SJSA1 (cell line): ENCODE results near the gene FRMD7. TPM values are rescaled to one million over a fixed set of nuclear protein-coding genes. Genes with fewer than 3 reads are reported as not detected.
"Not testable (repeated sequence)": the region's sequence is repeated elsewhere in the genome, so short reads cannot be mapped to it uniquely, and the experiment has no call there.

ENCODE experiments used
- DNase-seq, 2 experiments: peaks; one replicate each; pipeline ENCODE4 v3.0.0-alpha.2; 2015 to 2020; ENCODE audit warnings: low spot score in 2 of 2, low read depth in 1 of 2
- H3K27ac ChIP-seq: fragments of 250-450 bp; sonication (Bioruptor Pico); 2 replicates; pipeline ENCODE4 v1.5.1; 2020; ENCODE audit warnings: mild to moderate bottlenecking, moderate library complexity
- H3K27me3 ChIP-seq: fragments of 250-450 bp; sonication (Bioruptor Pico); replicated peaks from 2 replicates; pipeline ENCODE4 v1.5.1; 2020; ENCODE audit warnings: mild to moderate bottlenecking, moderate library complexity
- H3K36me3 ChIP-seq: fragments of 250-450 bp; sonication (Bioruptor Pico); 2 replicates; pipeline ENCODE4 v1.5.1; 2020; ENCODE audit warnings: mild to moderate bottlenecking
- H3K4me1 ChIP-seq: fragments of 250-450 bp; sonication (Bioruptor Pico); replicated peaks from 2 replicates; pipeline ENCODE4 v1.6.1; 2021; ENCODE audit warnings: mild to moderate bottlenecking
- H3K4me3 ChIP-seq: fragments of 250-450 bp; sonication (Bioruptor Pico); 2 replicates; pipeline ENCODE4 v1.5.1; 2020; ENCODE audit warnings: mild to moderate bottlenecking
- H3K9me3 ChIP-seq: fragments of 250-450 bp; sonication (Bioruptor Pico); replicated peaks from 2 replicates; pipeline ENCODE4 v1.5.1; 2020; ENCODE audit warnings: mild to moderate bottlenecking
- total RNA-seq: library from RNA; depleted of rRNA; stranded (reverse); fragments of >200 nt; shearing (Covaris generic); gene quantifications from 2 replicates; pipeline ENCODE4 v1.2.3, GENCODE V29; 2014; rRNA removed

FRMD7 gene, protein sequence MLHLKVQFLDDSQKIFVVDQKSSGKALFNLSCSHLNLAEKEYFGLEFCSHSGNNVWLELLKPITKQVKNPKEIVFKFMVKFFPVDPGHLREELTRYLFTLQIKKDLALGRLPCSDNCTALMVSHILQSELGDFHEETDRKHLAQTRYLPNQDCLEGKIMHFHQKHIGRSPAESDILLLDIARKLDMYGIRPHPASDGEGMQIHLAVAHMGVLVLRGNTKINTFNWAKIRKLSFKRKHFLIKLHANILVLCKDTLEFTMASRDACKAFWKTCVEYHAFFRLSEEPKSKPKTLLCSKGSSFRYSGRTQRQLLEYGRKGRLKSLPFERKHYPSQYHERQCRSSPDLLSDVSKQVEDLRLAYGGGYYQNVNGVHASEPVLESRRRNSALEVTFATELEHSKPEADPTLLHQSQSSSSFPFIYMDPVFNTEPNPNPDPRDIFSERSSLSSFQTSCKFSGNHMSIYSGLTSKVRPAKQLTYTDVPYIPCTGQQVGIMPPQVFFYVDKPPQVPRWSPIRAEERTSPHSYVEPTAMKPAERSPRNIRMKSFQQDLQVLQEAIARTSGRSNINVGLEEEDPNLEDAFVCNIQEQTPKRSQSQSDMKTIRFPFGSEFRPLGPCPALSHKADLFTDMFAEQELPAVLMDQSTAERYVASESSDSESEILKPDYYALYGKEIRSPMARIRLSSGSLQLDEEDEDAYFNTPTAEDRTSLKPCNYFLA
- not detected in 2 replicates for total RNA-seq

DNA sequence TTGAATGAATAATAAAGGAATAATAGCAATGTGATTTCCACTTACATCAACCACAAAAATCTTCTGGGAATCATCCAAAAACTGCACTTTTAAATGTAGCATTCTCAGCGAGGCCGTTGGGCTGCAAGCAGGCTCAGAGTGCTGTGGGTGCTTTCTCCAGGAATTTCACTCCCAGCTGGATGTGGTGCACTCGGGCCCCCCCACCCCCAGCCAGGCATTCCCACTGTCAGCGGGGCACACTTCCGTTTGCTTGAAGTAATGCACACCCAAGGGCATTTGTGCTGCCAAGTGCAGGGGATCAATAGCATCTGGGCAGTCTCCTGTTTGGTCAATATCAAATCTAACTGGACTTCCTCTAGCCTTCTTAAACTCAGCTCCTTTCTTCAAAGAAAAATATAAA is at the start of gene FRMD7:
FRMD7 (minus strand) TSS at position 278 of the 400 bp plus-strand sequence; CDS start at position 102, 176 bp downstream.
- no peak for DNase-seq
- Histone ChIP-seq H3K27me3 (no peaks in the 10 kb centered on the region), H3K36me3 (no peaks in the 10 kb centered on the region), H3K4me3 (no peak within 1 kb of the TSS), H3K9me3 (no peaks in the 10 kb centered on the region), H3K27ac (no peak within 1 kb of the TSS), H3K4me1 (no peaks in the 10 kb centered on the region)

DNA sequence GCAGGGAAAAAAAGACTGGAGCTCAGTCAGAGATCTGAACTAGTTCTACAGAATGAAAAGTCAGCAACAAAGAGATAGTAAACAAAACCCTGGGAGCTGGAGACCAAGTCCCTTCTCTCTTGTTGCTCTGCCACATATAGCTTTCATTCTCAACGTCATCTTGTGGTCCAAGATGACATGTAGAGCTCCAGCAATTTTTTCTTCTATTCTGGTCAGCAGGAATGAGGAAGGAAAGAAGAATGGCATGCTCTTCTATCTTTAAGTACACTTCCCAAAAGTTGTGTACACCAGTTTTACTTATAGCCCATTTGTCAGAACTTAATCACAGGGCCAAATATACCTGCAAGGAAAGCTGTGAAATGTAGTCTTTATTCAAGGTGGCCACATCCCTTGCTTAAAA is 45.8 kb upstream of the FRMD7 start:
- H3K27ac ChIP-seq: no peak overlapping the region

DNA sequence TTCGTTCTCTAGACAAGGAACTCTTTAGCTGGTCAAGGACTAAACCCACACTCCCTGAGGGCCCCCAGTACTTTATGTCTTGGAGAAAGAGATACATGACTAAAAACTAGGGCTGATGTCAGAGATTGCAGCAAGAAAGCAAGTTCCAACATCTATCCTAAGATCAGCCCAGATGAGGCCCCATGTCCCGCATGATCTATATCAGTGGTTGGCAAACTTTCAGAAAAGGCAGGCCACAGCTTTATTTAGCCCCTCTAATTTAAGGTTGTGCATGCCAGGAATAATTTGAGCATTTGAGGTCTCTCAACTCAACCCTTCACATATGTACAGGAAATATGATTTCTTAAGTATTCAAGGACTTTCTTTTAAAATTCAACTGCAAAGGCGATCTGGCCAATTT is 44.1 kb upstream of the FRMD7 start:
- H3K9me3 ChIP-seq: no peaks in the 10 kb centered on the region
- no peak for DNase-seq
- no peaks in the 10 kb centered on the region for H3K27me3 ChIP-seq
- no peak overlapping the region for H3K27ac ChIP-seq
- H3K36me3 ChIP-seq: no peaks in the 10 kb centered on the region
- H3K4me1 ChIP-seq: no peaks in the 10 kb centered on the region
- H3K4me3 ChIP-seq: no peak overlapping the region

More for the DNA sequence above, 45.8 kb upstream of the FRMD7 start:
- no peaks in the 10 kb centered on the region for H3K9me3 ChIP-seq
- H3K27me3 ChIP-seq: no peaks in the 10 kb centered on the region
- H3K4me1 ChIP-seq: no peaks in the 10 kb centered on the region
- no peak overlapping the region for H3K4me3 ChIP-seq
- DNase-seq: no peak
- no peaks in the 10 kb centered on the region for H3K36me3 ChIP-seq

DNA sequence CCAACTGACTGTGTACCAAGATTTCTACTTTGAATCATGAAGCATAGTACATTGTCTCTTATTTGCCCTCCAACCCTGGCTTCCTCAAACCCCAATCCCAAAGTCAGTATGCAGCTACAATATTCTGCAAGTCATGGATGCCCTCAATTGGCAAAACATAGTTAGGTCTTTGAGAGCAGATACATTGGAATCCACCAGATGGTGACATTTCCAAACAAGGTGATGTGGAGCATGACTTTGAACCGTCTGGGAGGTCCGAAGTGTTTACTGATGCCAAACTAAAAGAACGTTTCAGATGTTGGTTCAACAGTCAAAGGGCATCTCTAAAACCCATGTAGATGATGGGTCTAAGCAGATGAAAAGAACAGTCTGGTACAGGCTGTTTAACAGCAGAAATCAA is 43.7 kb upstream of the FRMD7 start:
- no peaks in the 10 kb centered on the region for H3K36me3 ChIP-seq
- no peaks in the 10 kb centered on the region for H3K27me3 ChIP-seq
- DNase-seq: no peak
- H3K4me3 ChIP-seq: no peak overlapping the region
- no peaks in the 10 kb centered on the region for H3K4me1 ChIP-seq
- no peaks in the 10 kb centered on the region for H3K9me3 ChIP-seq
- no peak overlapping the region for H3K27ac ChIP-seq

DNA sequence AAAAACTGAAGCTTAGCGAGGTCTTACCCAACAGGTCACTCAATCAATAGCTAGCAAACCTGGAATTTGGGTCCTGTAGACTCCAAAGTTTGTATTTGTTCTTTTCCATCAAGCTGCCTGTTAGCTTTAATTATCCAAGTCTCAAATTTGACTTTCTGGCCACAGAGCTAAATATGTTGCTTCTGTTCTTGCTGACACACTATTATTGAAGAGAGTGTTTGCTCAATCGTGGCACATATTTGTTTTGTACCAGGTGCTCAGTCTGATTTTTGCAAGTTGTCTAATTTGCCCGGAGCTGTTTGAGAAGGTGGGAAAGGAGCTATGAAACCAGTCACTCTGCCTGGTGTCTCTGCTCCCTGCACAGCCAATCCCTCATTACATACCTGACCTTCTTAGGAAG is 41.7 kb upstream of the FRMD7 start:
- H3K27ac ChIP-seq: no peak overlapping the region
- no peaks in the 10 kb centered on the region for H3K27me3 ChIP-seq
- no peaks in the 10 kb centered on the region for H3K9me3 ChIP-seq
- H3K36me3 ChIP-seq: no peaks in the 10 kb centered on the region
- no peak overlapping the region for H3K4me3 ChIP-seq
- no peaks in the 10 kb centered on the region for H3K4me1 ChIP-seq
- DNase-seq: no peak

DNA sequence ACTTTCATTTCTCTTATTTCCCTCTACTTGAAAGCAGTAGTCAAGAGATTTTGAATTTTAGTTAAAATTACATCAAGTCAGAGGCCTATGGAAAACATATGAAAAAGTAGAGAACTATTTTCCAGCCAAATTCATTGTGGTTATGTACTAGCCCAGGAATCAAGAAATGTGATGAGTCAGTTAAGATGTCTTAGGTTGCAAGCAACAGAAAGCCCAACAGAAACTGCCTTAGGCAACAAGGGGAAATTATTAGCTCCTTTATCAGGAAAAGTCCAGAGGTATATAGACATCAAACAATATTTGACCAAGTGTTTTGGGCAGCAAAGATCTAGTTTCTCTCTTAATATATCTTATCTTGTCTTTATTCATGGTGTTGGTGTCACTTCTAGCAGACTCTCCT is 37.8 kb upstream of the FRMD7 start:
- H3K27me3 ChIP-seq: no peaks in the 10 kb centered on the region
- H3K4me1 ChIP-seq: no peaks in the 10 kb centered on the region
- no peaks in the 10 kb centered on the region for H3K9me3 ChIP-seq
- no peaks in the 10 kb centered on the region for H3K36me3 ChIP-seq
- H3K4me3 ChIP-seq: no peak overlapping the region
- no peak overlapping the region for H3K27ac ChIP-seq
- DNase-seq: no peak

DNA sequence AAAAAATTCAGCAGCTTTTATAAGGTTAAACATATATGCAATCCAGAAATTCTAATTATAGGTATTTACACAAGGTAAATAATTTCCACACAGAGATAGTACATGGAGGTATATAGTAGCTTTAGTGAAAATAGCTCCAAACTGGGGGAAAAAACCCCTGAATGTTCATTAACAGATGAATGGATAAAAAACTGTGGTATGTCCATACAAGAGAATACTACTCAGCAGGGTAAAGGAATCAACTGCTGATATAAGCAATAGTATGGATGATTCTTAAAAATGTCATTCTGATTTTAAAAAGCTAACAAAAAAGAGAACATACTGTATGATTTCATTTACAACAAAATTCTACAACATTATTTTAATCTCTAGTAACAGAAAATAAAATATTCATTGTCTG is 37.2 kb upstream of the FRMD7 start:
- H3K4me1 ChIP-seq: no peaks in the 10 kb centered on the region
- no peaks in the 10 kb centered on the region for H3K36me3 ChIP-seq
- no peak overlapping the region for H3K27ac ChIP-seq
- H3K9me3 ChIP-seq: no peaks in the 10 kb centered on the region
- H3K4me3 ChIP-seq: no peak overlapping the region
- no peak for DNase-seq
- no peaks in the 10 kb centered on the region for H3K27me3 ChIP-seq

DNA sequence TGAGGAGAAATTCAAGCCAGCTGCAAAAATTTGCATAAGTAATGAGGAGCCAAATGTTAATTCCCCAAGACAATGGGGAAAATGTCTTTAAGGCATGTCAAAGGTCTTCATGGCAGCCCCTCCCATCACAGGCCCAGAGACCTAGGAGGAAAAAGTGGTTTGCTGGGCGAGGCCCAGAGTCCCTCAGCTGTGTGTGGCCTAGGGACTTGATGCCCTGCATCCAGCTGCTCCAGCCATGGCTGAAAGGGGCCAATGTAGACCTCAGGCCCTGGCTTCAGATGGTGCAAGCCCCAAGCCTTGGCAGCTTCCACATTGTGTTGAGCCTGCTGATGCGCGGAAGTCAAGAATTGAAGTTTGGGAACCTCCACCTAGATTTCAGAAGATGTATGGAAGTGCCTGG is 35.3 kb upstream of the FRMD7 start:
- not testable (repeated sequence) for H3K9me3 ChIP-seq, H3K4me1 ChIP-seq, H3K4me3 ChIP-seq, H3K36me3 ChIP-seq, DNase-seq, H3K27ac ChIP-seq, H3K27me3 ChIP-seq

DNA sequence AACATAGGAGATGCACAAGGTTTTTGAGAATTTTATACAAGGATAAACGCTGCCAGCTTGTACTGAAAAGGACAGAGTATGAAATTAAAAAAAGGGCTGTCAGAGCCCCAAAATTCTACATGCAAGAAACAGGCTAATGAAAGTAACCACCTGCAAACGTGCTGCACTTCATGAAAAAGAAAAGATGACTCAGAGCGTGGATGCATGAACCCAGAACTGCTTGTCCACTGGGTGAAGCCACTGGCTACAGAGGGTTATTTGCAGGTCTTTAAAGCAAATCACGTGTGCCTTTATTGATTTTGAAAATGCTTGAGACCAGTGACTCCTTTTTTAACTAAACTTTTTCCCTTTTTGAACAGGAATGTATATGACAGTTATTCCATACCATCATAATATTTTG is 25.3 kb upstream of the FRMD7 start:
- no peaks in the 10 kb centered on the region for H3K4me1 ChIP-seq
- H3K27me3 ChIP-seq: no peaks in the 10 kb centered on the region
- H3K4me3 ChIP-seq: no peak overlapping the region
- H3K9me3 ChIP-seq: no peaks in the 10 kb centered on the region
- H3K27ac ChIP-seq: no peak overlapping the region
- no peak for DNase-seq
- no peaks in the 10 kb centered on the region for H3K36me3 ChIP-seq

DNA sequence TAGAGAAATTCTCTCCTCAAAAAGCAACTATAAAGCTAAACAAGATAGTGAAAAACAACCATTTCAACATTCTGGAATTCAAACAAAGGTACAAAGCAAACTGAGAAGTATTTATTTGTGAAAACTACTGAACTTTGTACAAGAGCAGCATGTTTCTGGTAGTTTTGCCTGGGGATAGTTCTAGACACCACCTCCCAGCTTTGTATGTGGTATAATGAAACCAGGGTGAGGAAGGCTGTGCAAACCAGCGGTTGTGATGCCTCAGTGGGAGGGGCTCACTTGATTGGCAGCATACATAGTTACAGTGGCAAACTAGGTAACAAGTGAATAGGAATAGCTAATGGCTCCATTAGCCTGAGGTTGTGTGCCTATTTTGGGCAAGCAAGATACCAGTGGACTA is 18.6 kb upstream of the FRMD7 start:
- Histone ChIP-seq H3K36me3 (no peaks in the 10 kb centered on the region), H3K27me3 (no peaks in the 10 kb centered on the region), H3K9me3 (no peaks in the 10 kb centered on the region), H3K4me1 (no peaks in the 10 kb centered on the region), H3K4me3 (no peak overlapping the region), H3K27ac (no peak overlapping the region)
- DNase-seq: no peak

DNA sequence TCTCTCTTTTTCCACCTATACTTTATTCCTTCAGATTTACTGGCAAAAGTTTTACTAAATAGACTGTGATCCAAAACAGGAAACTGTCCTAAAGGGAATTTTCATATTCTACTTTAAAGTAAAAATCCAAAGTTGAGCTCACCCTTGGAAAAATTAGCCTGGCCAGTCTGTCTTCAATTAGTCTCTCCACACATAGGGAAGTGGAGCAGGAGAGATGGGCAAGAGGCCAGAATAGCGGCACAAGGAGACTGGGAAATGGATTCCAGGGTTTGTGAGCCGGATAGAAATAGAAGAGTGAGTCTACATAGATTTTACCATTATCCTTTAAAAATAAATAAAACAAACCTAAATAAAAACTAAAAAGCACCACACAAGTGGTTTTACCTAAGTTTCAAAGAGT is 16.2 kb upstream of the FRMD7 start:
- Histone ChIP-seq H3K4me1 (no peaks in the 10 kb centered on the region), H3K4me3 (no peak overlapping the region), H3K27me3 (no peaks in the 10 kb centered on the region), H3K36me3 (no peaks in the 10 kb centered on the region), H3K9me3 (no peaks in the 10 kb centered on the region), H3K27ac (no peak overlapping the region)
- DNase-seq: no peak

DNA sequence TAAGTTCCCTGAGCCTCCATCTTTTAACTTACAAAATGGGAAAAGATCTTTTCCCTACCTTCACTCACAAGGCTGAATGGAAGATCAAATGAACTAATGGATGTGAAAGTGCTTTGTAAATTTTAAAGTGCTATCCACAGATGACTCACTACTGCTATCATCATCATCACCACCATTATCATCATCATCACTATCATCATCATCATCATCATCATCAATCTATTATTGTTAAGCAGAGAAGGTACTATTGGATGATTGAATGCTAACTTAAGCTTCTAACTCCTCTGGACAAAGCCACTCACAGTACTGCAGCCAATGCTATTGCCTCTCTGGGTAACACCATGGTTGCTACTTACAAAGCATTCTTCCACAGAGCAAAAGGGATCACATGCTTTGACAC is 1.9 kb downstream of the FRMD7 start:
- Histone ChIP-seq H3K27me3 (no peaks in the 10 kb centered on the region), H3K4me3 (no peak overlapping the region), H3K4me1 (no peaks in the 10 kb centered on the region), H3K27ac (no peak overlapping the region), H3K9me3 (no peaks in the 10 kb centered on the region), H3K36me3 (no peaks in the 10 kb centered on the region)
- no peak for DNase-seq

DNA sequence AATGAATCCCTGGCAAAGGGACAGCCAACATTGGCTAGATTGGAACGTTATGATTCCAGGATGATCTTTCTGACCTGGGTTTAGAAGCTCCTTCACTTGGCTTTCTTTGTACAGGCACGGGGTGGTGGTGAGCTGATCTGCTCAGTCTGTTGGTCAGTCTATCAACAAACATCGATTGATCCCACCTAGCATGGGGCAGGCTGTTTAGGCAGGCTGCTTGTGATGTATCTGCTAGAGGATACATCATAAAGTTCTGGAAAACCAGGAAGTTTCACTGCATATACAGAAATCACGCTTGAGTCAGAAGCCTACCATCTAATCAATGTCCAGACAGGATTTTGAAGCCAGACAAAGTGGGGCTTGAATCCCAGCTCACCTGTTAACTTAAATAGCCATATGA is 6.9 kb downstream of the FRMD7 start:
- no peaks in the 10 kb centered on the region for H3K27me3 ChIP-seq
- H3K4me3 ChIP-seq: no peak overlapping the region
- H3K36me3 ChIP-seq: no peaks in the 10 kb centered on the region
- no peaks in the 10 kb centered on the region for H3K9me3 ChIP-seq
- no peak for DNase-seq
- no peak overlapping the region for H3K27ac ChIP-seq
- H3K4me1 ChIP-seq: no peaks in the 10 kb centered on the region

DNA sequence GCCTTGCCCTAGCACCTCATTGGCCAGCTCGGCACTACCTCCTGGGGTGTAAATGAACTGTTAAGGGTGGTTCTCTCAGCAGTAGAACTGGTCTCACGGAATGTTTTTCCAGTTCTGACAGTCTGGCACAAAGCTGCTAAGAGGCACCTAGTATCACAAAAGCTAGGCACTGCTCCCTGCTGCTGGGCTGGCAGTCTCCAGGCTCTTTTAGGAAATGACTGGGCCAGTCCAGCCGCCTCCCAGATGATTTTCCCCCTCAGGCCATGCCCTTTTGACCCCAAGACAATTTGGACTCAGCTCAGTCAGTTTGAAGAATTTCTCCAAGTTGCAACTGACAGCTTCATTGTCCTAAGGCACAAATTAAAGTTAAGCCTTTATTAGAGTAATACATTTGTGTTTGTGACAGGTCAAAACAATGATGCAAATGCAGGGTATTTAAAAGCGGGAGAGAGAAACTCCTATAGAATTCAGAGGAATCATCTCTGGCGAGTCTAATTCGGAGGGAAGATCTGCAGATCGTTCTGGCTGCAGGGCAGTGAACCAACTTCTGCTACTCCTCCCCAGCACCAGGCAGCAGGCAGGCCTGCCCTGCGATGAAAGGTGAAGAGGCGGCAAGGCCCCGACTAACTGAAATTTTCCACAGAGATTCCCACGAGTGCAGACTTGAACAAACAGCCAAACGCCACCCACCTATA is 7.9 kb downstream of the FRMD7 start:
- no peak for DNase-seq
- H3K4me3 ChIP-seq: no peak overlapping the region
- no peaks in the 10 kb centered on the region for H3K36me3 ChIP-seq
- no peaks in the 10 kb centered on the region for H3K4me1 ChIP-seq
- H3K9me3 ChIP-seq: no peaks in the 10 kb centered on the region
- H3K27me3 ChIP-seq: no peaks in the 10 kb centered on the region
- no peak overlapping the region for H3K27ac ChIP-seq
